Right lobe of liver (tissue), 6 donors: Measurements from ENCODE around the gene PHLDB3. TPM values are rescaled to one million over a fixed set of nuclear protein-coding genes. Genes with fewer than 3 reads are reported as not detected.
"Not testable (repeated sequence)": the region's sequence is repeated elsewhere in the genome, so short reads cannot be mapped to it uniquely, and the experiment has no call there.

Experiments
- ATAC-seq, 4 donors: fragments of 200-7000 bp; cut with Tn5 transposase; one replicate each; pipeline ENCODE4 v1.9.1; 2020; ENCODE audit warnings: mild to moderate bottlenecking in 4 of 4, moderate library complexity in 4 of 4
- DNase-seq, 3 donors: peaks; one replicate each; pipeline ENCODE4 v3.0.0-alpha.2; 2020
- H3K27ac ChIP-seq, 3 donors: fragments of 200-600 bp; one replicate each; pipeline ENCODE4 v1.8.0; 2022
- H3K27me3 ChIP-seq, 2 donors: fragments of 200-600 bp; one replicate each; pipeline ENCODE4 v1.8.0; 2022
- H3K36me3 ChIP-seq, 4 donors: fragments of 200-600 bp; sonication (generic) in 1 of 4; one replicate each; pipeline versions ENCODE4 v1.5.1 to v1.8.0; 2017 to 2022; ENCODE audit warnings: control low read depth in 1 of 4
- H3K4me1 ChIP-seq, 4 donors: fragments of 200-600 bp; sonication (generic) in 1 of 4; one replicate each; pipeline versions ENCODE4 v1.5.1 to v1.8.0; 2017 to 2022; ENCODE audit warnings: control low read depth in 1 of 4
- H3K4me3 ChIP-seq, 3 donors: fragments of 200-600 bp; one replicate each; pipeline ENCODE4 v1.8.0; 2022
- H3K9me3 ChIP-seq, 4 donors: fragments of 200-600 bp; sonication (generic) in 1 of 4; one replicate each; pipeline versions ENCODE4 v1.5.1 to v1.8.0; 2017 to 2022; ENCODE audit warnings: control low read depth in 1 of 4
- CTCF ChIP-seq, 4 donors: fragments of 200-600 bp in 3 of 4; fragments of 450-650 bp in 1 of 4; IDR thresholded peaks; one replicate each; pipeline versions ENCODE4 v1.5.1 to v1.8.0; 2016 to 2022; ENCODE audit warnings: antibody characterized with exemption in 4 of 4, mild to moderate bottlenecking in 2 of 4
- POLR2A ChIP-seq: fragments of 450-650 bp; IDR thresholded peaks from one replicate; pipeline ENCODE4 v1.6.1; 2017; ENCODE audit warnings: antibody characterized with exemption, mild to moderate bottlenecking
- WGBS: methylation state at CpG from one replicate; pipeline ENCODE4 v1.1.6; 2018; ENCODE audit warnings: low coverage, low lambda C conversion rate; ENCODE audit not compliant: insufficient coverage; ENCODE audit errors: missing lambda C conversion rate; 5-methylcytosine and 5-hydroxymethylcytosine counted together
- intact Hi-C, 2 donors: fragments of 100-400 bp; cut with DNase I; formaldehyde crosslinking; loops; one replicate each; pipeline versions ENCODE4 v1.11.2 to v1.14.1; 2022
- total RNA-seq, 6 experiments: library from RNA; depleted of rRNA in 2 of 6; stranded (reverse); fragments of >200 nt in 2 of 6; fragmentation: NEBNext Ultra II Directional in 3 of 6; extraction: Animal tissue kit (Norgen Biotek cat#: 25700) in 3 of 6; gene quantifications; one replicate each; pipeline versions ENCODE4 v1.1.0 to v1.2.4, GENCODE V29; 2016 to 2023
- donor health status: DM: no; HTN: yes; CAD: no.
- donor health status: DM: no; HTN: no; CAD: no.
- donor health status: DM: no; HTN: no; CAD: no.
- donor health status: DM: no; HTN: yes; CAD: no.
- donor health status: DM: no; HTN: yes; CAD: no.

Gene PHLDB3
- total RNA-seq, 6 experiments from 2014 or later, result 9.6 to 15.0 (median 11.1) TPM

GRCh38 chr19:43525836-43526771, 21.6 kb upstream of the PHLDB3 start:
- intact Hi-C loops, result no loop called here
- WGBS, result 0% methylated on average over 11 of the region's 26 CpGs
- no peaks in the 10 kb centered on the region for H3K9me3 ChIP-seq

GRCh38 chr19:43524922-43525835, 20.6 kb upstream of the PHLDB3 start:
- H3K4me1 ChIP-seq, result peaks cover 0 to 28% (median 8%) of the 10 kb centered on the region in 4 donors
- ATAC-seq (peak; percentile 71 to 80 (median 78)), DNase-seq (peak; percentile 82 to 91 (median 90))
- TF ChIP-seq POLR2A (peak; percentile 47), CTCF (IDR thresholded peaks at IDR 0.05) (no peak)
- WGBS, result 3% methylated on average over 8 of the region's 12 CpGs
- no peaks in the 10 kb centered on the region for H3K27me3 ChIP-seq
- no peaks in the 10 kb centered on the region for H3K9me3 ChIP-seq
- intact Hi-C loops, result loop anchor here (5.0 kb wide), 2 partner anchors 73 to 78 kb away; no protein-coding TSS in a partner anchor
- peak overlapping the region; percentile 55 to 90 (median 89) for H3K4me3 ChIP-seq
- H3K27ac ChIP-seq, result peak overlapping the region; percentile 48 to 80 (median 78)
- H3K36me3 ChIP-seq, result no peaks in the 10 kb centered on the region

More at GRCh38 chr19:43525836-43526771, 21.6 kb upstream of the PHLDB3 start:
- no peaks in the 10 kb centered on the region for H3K36me3 ChIP-seq
- TF ChIP-seq CTCF (IDR thresholded peaks at IDR 0.05), result no peak
- TF ChIP-seq POLR2A, result peak; percentile 4
- H3K27ac ChIP-seq, result peak overlapping the region; percentile 48 to 80 (median 78)
- peaks cover 0 to 28% (median 8%) of the 10 kb centered on the region in 4 donors for H3K4me1 ChIP-seq
- DNase-seq (peak in 2 of 3 donors; percentile 51 to 53), ATAC-seq (peak; percentile 33 to 44 (median 44))
- H3K27me3 ChIP-seq, result no peaks in the 10 kb centered on the region
- peak overlapping the region; percentile 55 to 90 (median 89) for H3K4me3 ChIP-seq

- H3K27ac ChIP-seq, DNase-seq, H3K27me3 ChIP-seq, H3K9me3 ChIP-seq, ATAC-seq, H3K36me3 ChIP-seq, H3K4me3 ChIP-seq: not testable (repeated sequence)
- H3K4me1 ChIP-seq, result peaks cover 0 to 28% (median 8%) of the 10 kb centered on the region in 4 donors
- WGBS, result 100% methylated on average over 4 of the region's 8 CpGs
- intact Hi-C loops, result loop anchor here (5.0 kb wide), 2 partner anchors 71 to 76 kb away; no protein-coding TSS in a partner anchor
Observed at GRCh38 chr19:43523696-43524095, 19.1 kb upstream of the PHLDB3 start.

- H3K27me3 ChIP-seq, result no peaks in the 10 kb centered on the region
- peaks cover 0 to 24% (median 8%) of the 10 kb centered on the region in 4 donors for H3K4me1 ChIP-seq
- H3K36me3 ChIP-seq, result no peaks in the 10 kb centered on the region
- no peak for TF ChIP-seq POLR2A
- no peak for ATAC-seq
- H3K27ac ChIP-seq, result no peak overlapping the region
- no peak for DNase-seq
- intact Hi-C loops, result loop anchor here (5.0 kb wide), 2 partner anchors 71 to 76 kb away; no protein-coding TSS in a partner anchor
- H3K4me3 ChIP-seq, result no peak overlapping the region
- WGBS, result 76% methylated on average over 5 of the region's 5 CpGs
- H3K9me3 ChIP-seq, result no peaks in the 10 kb centered on the region
Observed at GRCh38 chr19:43522929-43523328, 18.4 kb upstream of the PHLDB3 start.
